Measurements from ENCODE around the gene SNHG17.

- TF ChIP-seq CTCF (IDR thresholded peaks at IDR 0.05) (no peak), EZH2 (IDR thresholded peaks at IDR 0.05; ENCODE audit: borderline replicate concordance, insufficient read depth, low read depth, low read length, poor library complexity, severe bottlenecking) (no peak)
Observed at GRCh38 chr20:38430679-38431325, 4.3 kb downstream of the SNHG17 start.

Measured in B cell (primary cell).